HG03439 (cell line): ENCODE data around the gene ZFPL1.

Experiments
- ATAC-seq: cut with Tn5 transposase; IDR thresholded peaks from one replicate; pipeline ENCODE4 v1.9.1; 2021; ENCODE audit warnings: mild to moderate bottlenecking, moderate library complexity; ENCODE audit not compliant: unreplicated experiment

Gene ZFPL1

GRCh38 chr11:65089621-65090020 is 5.6 kb downstream of the ZFPL1 start:
- no peak for ATAC-seq

DNA sequence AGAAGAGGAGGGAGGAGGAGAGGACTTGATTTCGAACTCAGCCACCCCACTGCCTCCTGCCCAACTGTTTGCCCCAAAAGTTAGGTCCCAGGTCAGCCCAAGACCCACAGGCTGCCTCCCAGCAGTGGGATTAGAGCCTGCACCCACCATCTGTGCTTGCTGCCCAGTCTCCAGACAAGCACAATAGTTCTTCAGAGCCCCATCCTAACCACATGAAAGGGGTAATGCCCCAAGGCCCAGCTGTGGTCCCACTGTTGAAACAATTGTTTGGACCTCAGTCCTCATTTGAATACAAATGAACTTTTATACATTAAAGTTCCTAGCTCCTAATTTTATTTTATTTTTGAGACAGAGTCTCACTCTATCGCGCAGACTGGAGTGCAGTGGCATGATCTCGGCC is 6.6 kb downstream of the ZFPL1 start:
- no peak for ATAC-seq

- no peak for ATAC-seq
Observed at GRCh38 chr11:65095427-65095826, 11.4 kb downstream of the ZFPL1 start.

- ATAC-seq: peak; percentile 82
Observed at GRCh38 chr11:65095974-65096806, 12.2 kb downstream of the ZFPL1 start, which contains the start of gene VPS51. Gene VPS51 (plus strand): TSS chr11:65096214. CDS start chr11:65096251, 37 bp downstream.

DNA sequence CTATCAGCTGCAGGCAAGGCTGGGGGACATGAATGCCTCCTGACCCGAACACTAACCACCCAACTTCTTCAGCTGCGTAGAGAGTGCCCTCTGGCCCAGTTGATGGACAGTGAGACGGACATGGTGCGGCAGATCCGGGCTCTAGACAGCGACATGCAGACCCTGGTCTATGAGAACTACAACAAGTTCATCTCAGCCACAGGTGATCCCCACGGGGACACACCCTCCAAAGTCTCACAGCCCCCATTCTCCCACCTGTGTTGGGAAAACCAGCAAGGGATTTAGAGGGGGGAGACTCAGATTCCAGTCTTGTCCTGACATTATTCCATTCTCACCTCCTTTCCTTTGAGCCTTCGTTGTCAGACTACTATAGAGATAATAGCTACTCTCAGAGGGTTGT is 12.9 kb downstream of the ZFPL1 start:
- no peak for ATAC-seq

DNA sequence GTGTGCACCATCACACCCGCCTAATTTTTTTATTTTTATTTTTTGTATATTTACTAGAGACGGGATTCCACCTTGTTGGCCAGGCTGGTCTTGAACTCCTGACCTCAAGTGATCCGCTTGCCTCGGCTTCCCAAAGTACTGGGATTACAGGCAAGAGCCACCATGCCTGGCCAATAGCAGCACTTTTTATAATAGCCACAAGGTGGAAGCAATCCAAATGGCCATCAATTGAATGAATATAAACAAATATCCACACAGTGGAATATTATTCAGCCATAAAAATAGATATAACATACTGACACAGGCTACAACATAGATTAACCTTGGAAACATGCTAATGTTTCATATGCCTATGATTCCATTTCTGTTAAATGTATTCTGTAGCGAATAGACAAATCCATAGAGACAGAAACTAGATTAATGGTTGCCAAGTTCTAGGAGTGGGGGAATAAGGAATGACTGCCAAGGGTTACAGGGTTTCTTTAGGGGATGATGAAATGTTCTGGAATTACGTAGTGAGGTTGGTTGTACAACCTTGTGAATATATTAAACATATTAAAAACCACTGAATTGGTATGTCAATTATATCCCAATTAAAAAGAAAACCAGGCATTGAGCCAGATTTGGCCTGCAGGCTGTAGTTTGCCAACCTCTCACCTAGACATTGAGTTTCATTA is 16.8 kb downstream of the ZFPL1 start:
- no peak for ATAC-seq

DNA sequence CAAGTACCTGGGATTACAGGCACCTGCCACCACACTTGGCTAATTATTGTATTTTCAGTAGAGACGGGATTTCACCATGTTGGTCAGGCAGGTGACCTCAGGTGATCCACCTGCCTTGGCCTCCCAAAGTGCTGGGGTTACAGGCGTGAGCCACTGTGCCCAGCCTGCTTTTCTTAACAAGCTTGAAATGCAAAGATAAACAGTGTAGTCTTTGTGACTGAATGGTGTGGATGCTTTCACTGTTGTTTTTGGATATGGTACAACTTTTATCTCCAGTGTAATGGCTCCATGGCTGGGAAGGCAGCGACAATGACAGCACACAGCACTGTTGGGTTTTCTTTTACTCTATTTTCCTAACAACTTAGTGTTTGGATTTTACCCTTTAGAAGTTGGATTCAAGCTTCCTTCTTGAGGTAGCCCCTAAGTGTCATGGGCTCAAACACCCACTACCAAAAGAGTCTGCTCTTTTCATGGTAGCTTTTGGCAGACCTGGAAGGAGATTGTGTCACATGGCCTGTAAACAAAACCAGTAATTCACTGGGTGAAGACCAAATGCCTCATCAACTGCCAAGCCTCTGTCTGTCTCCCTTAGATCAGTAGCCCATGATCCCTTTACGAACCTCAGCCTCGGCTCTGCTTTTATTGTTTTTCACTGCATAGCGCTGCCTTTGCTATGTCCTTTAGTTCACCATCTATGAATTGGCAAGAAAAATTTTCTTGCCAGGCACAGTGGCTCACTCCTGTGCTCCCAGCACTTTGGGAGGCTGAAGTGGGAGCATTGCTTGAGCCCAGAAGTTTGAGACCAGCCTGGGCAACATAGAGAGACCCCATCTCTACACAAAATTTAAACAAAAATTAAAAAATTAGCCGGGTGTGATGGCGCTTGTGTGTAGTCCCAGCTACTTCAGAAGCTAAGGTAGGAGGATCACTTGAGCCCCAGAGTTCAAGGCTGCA is 18.4 kb downstream of the ZFPL1 start:
- no peak for ATAC-seq

DNA sequence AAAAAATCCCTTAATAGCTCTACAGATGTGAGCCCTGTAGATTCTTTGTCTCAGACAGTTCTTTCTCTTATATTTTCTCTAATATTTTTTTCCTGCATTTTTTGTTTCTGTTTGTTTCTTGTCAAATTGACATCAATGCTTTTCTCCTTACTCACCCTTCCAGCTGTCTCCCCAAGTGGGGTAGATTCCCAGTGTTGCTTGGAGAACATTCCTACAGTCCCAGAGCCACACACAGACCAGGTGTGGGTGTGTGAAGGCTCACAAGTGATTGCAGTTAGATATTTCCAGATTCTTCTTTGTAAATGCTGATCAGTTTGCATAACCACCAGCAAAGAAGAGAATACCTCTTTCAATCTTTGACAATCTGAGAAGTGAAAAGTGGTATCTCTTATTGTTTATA is 19.5 kb downstream of the ZFPL1 start:
- no peak for ATAC-seq

DNA sequence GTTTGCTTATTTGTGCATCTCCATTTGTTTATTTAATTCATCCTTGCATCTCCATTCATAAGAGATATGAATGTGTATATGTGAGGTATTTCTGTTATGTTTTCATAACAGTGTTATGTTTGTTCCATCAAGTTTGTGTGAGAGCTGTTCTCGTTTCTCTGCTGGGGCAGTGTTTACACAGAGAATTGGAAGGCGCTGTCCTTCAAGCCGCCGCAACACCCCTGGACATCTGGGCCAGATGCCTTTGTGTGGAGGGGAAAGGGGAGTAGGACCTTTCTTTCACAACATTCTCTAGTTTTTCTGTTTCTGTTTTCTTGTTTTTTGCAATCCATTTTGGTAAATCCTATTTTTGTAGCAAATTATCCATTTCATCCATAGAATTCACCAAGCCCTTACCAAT is 20.6 kb downstream of the ZFPL1 start:
- ATAC-seq: no peak

DNA sequence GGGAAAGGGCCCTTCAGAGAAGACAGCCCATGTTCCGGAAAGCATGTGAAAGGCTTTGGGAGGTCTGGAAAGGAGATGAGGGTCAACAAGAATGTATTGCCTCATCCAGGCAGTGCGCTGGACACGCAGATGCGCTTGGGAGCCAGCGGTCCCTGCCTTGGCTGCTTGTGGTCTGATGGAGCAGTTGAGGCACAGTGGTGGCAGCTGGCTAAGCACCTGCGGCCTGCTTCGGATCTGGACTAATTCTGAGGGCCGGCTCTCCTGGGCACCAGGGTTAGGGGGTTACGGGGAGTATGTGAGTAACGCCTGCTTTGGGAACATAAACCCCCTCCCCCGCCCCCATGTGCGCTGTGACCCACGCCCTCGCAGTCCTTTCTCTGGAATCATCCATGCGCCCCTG is 23.1 kb downstream of the ZFPL1 start:
- ATAC-seq: no peak

DNA sequence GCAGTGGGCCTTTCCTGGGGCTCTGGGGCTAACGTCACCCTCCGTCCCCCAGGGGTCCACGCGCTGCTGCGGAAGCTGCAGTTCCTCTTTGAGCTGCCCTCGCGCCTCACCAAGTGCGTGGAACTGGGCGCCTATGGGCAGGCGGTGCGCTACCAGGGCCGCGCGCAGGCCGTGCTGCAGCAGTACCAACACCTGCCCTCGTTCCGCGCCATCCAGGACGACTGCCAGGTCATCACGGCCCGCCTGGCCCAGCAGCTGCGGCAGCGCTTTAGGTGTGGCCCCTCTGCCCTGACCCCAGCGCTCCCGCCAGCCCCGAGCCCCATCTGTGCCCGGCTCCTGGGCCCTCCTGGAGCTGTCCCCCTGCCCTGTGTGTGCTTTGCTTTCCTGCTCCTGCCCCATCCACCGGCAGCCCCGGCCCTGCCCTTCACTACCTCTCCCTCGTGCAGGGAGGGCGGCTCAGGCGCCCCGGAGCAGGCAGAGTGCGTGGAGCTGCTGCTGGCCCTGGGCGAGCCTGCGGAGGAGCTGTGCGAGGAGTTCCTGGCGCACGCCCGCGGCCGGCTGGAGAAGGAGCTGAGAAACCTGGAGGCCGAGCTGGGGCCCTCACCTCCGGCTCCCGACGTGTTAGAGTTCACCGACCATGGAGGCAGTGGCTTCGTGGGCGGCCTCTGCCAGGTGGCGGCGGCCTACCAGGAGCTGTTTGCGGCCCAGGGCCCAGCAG is 23.9 kb downstream of the ZFPL1 start:
- ATAC-seq: no peak

GRCh38 chr11:65108469-65109123 is 24.6 kb downstream of the ZFPL1 start:
- no peak for ATAC-seq

DNA sequence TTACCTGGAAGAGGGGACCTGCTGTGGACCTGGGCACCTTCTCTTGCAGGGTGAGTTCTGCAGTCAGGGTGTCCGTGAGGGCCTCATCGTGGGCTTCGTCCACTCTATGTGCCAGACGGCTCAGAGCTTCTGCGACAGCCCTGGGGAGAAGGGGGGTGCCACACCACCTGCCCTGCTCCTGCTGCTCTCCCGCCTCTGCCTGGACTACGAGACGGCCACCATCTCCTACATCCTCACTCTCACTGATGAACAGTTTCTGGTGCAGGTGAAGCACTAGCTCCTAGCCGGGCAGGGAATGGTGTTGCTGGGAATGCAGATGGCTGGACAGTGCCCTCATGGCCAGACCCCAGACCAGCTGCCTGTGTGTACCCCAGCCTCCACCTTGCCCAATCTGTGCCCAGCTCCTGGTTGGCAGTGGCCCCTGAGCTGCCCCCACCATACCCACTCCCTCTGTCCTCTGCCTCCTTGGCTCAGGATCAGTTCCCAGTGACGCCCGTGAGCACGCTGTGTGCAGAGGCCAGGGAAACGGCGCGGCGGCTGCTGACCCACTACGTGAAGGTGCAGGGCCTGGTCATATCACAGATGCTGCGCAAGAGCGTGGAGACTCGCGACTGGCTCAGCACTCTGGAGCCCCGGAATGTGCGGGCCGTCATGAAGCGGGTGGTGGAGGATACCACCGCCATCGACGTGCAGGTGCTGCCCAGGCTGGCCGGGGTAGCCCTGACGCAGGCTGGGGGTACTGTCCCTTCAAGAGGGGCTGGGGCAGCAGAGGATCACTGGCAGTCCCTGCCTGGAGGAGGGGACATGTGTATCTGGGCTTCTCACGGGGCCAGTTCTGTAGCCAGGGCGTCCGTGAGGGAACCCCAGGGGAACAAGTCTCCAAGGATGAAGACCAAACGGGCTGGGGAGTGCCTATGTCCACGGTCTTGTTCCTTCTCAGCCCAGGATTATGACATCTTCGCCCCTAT is 25.5 kb downstream of the ZFPL1 start:
- ATAC-seq: no peak

- no peak for ATAC-seq
Observed at GRCh38 chr11:65110354-65110861, 26.4 kb downstream of the ZFPL1 start.

GRCh38 chr11:65111159-65111743 is 27.2 kb downstream of the ZFPL1 start:
- ATAC-seq: no peak

DNA sequence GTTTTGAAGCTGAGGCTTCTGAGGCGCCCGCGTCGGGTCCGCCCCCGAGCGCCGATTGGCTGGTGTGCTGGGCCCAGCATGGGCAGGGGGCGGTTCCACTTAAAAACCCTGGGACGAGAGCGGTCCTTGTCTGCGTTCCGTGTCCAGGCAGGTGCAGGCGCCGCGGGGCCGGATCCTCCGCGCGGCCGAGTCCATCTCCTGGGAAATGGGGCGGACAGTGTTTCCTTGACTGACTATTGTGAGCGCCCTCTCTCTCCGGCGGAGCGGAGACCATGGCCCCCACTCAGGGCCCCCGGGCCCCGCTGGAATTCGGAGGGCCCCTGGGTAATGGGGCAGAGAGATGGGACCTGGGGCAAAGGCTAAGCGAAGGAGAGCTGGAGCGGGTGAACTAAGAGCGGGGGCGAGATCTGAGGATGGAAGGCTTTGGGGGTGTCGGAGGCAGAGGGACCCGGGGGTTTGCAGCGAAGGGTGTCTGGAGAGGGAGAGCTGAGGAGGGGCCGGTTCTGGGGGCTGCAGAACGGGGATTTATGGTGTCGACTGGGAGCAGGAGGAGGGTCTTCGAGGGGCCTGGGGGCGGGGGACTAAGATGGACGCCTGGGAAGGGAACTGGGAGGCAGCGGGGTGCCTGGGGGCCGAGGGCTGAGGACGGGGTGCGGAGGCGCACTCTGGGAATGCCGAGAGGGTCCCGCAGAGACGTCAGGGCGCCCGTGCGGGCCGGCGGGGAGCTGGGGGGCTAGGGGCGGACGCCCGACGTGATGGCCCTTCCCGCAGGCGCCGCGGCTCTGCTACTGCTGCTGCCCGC is 27.9 kb downstream of the ZFPL1 start, which contains the start of gene TM7SF2:
TSS of gene TM7SF2 (plus strand) at position 129 of the 802 bp plus-strand sequence. CDS start at position 273, 144 bp downstream.
- peak; percentile 53 for ATAC-seq
